HG03135 (cell line): ENCODE results near the gene MARCO.

Source experiments
- ATAC-seq: cut with Tn5 transposase; IDR thresholded peaks from one replicate; pipeline ENCODE4 v1.9.1; 2021; ENCODE audit warnings: mild to moderate bottlenecking, moderate library complexity; ENCODE audit not compliant: unreplicated experiment

The MARCO gene, protein sequence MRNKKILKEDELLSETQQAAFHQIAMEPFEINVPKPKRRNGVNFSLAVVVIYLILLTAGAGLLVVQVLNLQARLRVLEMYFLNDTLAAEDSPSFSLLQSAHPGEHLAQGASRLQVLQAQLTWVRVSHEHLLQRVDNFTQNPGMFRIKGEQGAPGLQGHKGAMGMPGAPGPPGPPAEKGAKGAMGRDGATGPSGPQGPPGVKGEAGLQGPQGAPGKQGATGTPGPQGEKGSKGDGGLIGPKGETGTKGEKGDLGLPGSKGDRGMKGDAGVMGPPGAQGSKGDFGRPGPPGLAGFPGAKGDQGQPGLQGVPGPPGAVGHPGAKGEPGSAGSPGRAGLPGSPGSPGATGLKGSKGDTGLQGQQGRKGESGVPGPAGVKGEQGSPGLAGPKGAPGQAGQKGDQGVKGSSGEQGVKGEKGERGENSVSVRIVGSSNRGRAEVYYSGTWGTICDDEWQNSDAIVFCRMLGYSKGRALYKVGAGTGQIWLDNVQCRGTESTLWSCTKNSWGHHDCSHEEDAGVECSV

GRCh38 chr2:118942031-118942430 is at the start of gene MARCO:
TSS of gene MARCO (plus strand) at chr2:118942194. CDS start at chr2:118942301, 107 bp downstream.
- no peak for ATAC-seq

DNA sequence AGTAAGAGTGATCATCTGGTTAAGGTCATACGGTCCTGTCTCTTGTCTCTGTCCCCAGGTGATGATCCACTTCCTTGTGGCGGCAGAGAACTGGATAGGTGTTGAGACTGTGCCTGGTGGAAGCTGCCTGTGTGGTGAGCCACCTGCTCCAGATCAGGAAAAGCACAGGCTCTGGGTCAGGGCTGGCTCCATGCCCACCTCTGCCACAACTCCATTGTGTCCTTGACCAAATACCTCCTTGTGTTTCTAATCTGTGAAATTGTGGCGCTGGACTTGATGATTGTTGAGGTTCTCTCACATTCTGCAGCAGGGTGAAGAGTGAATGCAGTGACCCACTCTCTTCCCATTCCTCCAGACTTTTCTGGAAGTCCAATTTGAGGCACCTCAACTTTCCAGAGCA is 48.9 kb upstream of the MARCO start:
- no peak for ATAC-seq

- ATAC-seq: no peak
These were observed 39.5 kb upstream of the MARCO start for GRCh38 chr2:118902266-118903028.

- no peak for ATAC-seq
These were observed 39.0 kb upstream of the MARCO start for GRCh38 chr2:118903029-118903351.

- ATAC-seq: no peak
These were observed 38.2 kb upstream of the MARCO start for GRCh38 chr2:118903551-118904479.

GRCh38 chr2:118905206-118905605 is 36.8 kb upstream of the MARCO start:
- no peak for ATAC-seq

DNA sequence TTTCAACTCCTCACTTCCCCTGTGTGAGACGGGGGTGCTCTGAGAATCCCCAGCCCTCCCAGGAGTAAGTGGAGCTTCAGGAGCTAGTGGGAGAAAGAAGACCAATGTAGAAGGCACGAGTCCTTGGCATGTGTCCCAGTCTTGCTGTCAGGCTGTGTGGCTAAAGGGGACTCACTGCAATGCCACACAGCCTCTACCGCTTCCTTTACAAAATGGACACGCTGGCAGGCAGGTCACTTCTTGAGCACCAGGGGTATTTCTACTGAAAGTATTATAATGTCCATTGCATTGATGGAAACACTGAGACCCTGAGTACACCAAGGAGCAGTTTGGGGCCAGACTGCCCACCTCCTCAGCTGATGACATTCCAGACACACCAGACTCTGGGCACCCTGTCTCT is 35.8 kb upstream of the MARCO start:
- no peak for ATAC-seq

DNA sequence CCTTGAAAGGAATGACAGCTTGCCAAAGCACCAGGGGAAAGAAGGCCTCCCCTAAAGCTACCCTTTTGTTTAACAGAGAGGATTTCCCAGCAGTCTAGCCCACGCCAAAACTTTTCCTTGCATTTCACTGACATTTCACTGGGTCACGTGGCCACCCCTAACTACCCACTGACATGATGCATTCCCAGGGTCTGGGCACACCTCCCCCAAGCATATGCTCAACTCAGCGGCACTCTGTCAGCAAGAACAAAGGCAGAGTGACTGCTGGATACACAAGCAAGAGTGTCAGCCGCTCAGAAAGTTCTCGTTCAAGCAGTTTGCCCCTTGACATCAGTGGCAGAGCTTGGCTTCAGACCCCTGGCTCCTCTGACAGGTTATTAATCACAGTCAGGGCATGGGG is 34.2 kb upstream of the MARCO start:
- ATAC-seq: no peak

- ATAC-seq: no peak
These were observed 32.8 kb upstream of the MARCO start for GRCh38 chr2:118909191-118909590.

GRCh38 chr2:118911166-118911856 is 30.7 kb upstream of the MARCO start:
- ATAC-seq: no peak

DNA sequence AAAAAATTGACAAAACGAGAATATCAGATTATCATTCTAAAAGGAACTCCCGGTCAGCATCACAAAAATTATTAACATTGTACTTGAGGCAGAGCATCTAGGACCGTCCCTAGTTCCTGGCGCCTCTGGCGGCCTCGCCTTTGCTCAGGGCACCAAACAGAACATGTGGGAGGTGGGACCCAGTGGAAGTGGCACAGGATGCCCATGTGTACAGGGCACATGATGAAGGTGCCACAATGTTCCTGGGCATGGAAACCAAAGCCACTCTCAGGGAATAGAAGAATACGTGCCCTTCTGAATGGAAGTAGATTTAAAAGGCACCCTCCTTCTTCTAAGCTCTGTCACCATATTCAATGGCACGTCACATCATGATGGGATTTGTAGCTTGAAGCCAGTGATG is 30.1 kb upstream of the MARCO start:
- ATAC-seq: no peak

- no peak for ATAC-seq
These were observed 28.7 kb upstream of the MARCO start for GRCh38 chr2:118913131-118913802.

DNA sequence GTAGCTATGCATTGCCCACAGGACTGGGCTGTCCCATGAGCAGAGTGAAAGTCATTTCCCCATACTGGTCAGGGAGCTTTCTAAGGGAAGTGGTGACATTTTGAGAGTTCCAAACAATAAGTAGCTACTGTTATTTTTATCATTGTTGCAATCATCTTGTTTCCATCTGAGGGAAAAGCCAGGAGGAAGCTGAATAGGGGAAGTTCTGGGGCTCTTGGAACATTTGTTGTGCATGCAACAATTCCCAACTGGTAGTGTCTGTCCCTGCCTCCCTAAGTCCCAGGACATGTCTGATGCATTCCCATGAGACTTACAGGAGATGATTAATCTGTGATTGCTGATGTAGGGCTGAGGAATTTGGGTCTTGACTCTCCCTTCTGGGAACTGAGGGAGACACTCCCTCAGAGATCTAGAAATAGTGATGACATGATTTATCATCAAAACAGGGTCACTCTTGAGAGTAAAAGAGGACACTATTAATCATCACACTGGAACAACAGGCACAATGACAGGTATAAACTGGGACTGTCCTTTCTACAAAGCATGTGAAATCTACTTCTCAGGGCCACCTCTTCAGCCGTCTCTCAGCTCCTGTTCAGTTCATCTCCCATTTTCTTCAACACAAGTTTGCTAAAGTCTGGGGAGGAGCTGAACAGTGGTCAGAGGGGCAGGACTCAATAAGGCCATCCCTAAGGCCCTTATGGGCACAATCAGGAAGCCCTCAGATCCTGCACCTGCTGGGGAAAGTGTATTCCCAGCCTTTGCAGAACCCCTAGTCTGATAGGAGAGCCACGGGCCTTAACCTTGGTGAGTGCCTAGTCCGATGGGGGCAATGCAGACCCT is 28.0 kb upstream of the MARCO start:
- no peak for ATAC-seq

- ATAC-seq: no peak
These were observed 27.1 kb upstream of the MARCO start for GRCh38 chr2:118914721-118915453.

DNA sequence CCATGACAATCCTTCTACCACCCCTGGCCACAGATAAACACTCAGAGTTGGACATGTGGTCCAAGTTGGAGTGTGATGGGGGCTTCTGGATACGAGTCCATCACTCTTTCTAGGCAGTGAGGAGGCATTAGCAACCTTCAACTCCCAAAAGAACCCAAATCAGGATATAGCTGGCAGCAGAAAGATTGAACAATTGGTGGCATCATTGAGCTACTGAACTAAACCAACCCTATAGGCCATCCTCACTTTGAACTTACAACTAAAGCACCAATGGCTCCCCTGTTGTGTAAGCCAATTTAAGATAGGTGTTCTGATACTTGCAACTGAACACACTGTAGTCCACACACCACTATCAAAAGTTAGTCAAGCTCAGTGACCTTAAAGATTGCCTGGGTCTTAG is 24.0 kb upstream of the MARCO start:
- no peak for ATAC-seq

DNA sequence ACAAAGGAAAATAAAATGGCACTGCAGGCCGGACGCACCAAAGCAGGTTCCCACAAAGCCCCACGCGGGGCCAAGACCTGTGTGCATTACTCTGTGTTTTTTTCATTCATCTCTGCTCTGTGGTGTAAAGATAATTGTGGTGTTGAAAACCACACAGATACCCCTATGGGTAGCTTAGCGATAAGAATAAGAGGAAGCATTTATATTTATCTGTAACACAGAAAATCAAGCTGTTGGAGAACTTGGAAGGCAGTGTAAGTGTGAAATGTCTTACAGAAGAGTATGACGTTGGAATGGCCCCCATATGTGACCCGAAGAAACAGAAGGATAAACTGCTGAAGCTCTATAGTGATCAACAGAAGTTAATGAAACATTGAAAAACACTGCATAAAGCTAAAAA is 20.3 kb upstream of the MARCO start:
- ATAC-seq: no peak

GRCh38 chr2:118922254-118922653 is 19.7 kb upstream of the MARCO start:
- no peak for ATAC-seq

DNA sequence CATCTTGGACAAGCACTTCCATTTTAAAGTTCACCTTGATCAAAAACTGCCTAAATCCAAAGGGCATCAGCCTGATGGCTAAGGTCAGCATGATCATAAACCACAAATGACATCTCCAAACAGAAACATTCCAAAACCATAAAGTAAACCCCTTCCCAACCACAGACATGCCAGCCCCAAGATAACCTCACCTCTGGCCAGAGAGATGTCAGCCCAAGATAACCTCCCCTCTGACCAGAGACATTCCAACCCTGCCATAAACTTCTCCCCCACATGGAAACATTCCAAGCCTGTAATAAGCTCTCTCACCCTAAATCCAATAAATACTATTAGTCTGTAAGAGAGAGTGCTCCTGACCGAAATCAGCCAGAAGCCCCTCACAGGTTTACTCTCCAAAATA is 18.6 kb upstream of the MARCO start:
- no peak for ATAC-seq
